GM03348 (cell line): ENCODE measurements around the gene MX1.

Experiments
- DNase-seq: peaks from one replicate; pipeline ENCODE4 v3.0.0; 2012; ENCODE audit warnings: low spot score

The MX1 gene

GRCh38 chr21:41432562-41433460, 6.8 kb downstream of the MX1 start:
- no peak for DNase-seq

- DNase-seq: no peak
Observed at GRCh38 chr21:41433566-41433965, 7.5 kb downstream of the MX1 start.

- DNase-seq: no peak
Observed at GRCh38 chr21:41435706-41436105, 9.7 kb downstream of the MX1 start.

GRCh38 chr21:41437729-41438128, 11.7 kb downstream of the MX1 start:
- DNase-seq: no peak

DNA sequence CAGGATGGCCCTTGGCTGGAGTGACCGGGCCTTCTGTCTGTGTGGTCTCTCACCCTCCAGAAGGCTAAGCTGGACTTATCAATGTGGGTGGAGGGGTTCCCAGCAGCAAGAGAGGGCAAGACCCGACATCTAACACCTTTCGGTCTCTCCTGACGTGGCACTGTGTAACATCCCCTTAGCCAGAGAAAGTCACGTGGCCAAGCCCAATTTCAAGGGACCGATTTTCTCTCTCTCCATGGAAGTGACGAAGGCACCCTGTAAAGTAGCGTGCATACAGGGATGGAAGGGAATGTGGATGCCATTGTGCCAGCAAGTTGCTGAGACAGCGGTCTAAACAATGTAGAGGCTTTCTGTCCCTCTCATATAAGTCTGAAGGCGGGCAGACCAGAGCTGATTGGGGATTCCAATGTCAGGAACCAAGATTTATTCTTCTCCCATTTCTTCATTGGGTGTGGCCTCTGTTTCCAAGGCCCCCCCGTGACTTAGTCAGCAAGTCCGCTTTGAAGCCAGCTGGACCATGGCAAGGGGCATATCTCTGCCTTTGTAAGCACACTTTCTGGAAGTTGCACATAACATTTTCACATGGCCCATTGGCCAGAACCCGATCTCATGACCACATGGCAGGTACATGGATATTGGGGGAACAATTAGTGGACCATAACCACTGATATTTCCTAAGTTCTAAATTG, 12.5 kb downstream of the MX1 start:
- no peak for DNase-seq

GRCh38 chr21:41439248-41439647, 13.2 kb downstream of the MX1 start:
- DNase-seq: no peak

DNA sequence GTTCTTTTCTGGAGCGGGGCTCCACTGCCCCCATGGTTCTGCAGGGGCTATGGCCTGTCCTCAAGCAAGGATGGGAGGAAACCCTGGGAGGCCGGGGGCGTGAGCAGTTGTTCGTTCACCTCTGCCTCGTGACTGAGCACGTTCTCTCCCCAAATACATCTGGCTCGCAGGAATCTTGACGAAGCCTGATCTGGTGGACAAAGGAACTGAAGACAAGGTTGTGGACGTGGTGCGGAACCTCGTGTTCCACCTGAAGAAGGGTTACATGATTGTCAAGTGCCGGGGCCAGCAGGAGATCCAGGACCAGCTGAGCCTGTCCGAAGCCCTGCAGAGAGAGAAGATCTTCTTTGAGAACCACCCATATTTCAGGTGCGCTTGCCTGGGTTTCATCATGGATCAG, 15.5 kb downstream of the MX1 start:
- DNase-seq: no peak

DNA sequence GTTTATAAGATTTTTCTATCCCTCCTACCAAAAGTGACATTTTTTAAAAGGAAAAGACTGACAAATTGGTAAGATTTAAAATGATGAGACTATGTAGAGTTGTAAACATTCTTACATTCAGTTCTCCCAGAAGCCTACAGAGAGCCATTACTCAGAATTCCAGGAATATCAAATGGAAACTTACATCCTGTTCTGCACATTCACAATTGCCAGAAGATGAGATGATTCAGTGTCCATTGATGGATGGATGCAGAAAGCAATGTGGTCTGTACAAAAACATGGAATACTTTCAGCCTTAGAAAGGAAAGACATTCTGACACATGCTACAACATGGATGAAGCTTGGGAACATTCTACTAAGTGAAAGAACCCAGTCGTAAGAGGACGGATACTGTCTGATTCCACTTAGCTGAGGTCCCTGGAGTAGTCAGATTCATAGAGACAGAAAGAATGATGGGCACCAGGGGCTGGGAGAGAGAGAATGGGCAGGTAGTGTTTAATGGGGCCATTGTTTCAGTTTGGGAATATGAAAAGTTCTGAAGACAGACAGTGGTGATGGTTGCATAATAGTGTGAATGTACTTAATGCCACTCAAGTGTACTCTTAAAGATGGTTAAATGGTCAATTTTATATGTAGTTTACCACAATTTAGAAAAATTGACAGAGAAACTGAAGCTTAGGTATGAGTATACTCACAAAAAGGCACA, 16.6 kb downstream of the MX1 start:
- DNase-seq: no peak

GRCh38 chr21:41443562-41443961, 17.5 kb downstream of the MX1 start:
- DNase-seq: no peak

DNA sequence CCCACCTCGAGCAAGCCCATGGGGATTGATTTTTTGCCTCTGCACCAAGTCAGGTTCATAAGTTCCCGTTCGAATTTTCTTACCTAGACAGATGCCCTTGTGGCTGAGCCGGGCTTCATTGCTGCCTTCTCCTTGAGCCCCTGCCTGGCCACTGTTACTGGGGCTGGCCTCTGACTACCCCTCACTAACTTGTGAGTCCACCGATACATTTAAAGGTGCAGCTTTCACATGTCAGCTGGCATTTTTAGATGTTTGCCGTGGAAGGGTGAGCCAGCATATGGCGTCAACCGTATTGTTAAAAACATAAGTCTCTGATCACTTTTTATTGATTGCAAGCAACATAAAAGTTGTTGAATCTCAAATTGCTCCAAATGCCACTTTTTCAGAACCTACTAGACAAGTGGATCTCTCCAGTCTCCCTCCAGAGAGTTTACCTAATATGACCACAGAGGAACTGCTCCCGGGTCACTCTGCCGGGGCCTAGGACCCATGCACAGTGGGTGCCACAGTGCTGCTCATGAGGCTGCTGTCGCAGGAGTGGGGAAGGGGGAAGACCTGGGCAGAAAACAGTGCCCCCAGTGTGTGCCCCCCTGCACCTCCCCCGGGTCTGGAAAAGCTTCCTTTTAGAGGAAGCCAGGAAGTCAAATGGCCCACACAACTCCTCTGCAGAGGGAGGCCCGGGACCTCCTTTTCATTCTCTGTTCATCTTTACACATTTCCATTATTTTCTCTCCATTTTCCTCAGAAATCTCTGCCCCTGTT, 18.8 kb downstream of the MX1 start:
- DNase-seq: no peak

DNA sequence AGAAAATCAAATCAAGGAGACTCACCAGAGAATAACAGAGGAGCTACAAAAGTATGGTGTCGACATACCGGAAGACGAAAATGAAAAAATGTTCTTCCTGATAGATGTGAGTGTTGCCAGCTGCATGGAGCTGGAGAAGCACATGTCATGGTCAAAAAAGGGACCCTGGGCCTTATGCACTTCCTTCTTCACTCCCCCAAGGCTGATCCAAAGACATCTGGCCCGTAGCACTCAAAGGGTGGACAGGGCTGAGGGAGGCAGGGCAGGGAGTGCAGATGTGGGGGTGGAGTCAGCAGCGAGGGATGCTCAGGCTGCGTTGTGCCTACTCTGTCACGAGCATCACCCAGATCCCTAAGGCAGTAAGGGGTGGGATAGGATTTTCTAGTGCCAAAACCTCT, 19.4 kb downstream of the MX1 start:
- DNase-seq: no peak

DNA sequence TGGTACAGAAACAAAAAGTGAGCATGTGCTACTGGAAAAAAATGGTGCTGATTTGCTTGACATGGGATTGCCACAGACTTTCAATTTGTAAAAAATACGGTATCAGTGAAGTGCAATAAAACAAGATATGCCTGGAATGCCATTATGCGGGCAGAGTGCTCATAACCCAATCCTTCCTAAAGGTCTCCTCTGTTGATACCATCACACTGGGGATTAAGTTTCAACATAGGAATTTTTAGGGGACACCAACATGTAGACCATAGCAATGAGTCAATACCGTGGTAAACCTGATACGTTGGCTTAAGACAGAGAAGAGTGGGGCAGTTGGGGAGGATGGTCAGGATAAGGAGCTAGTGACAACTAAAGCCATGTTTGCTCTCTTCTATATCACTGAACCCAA, 20.5 kb downstream of the MX1 start:
- no peak for DNase-seq

DNA sequence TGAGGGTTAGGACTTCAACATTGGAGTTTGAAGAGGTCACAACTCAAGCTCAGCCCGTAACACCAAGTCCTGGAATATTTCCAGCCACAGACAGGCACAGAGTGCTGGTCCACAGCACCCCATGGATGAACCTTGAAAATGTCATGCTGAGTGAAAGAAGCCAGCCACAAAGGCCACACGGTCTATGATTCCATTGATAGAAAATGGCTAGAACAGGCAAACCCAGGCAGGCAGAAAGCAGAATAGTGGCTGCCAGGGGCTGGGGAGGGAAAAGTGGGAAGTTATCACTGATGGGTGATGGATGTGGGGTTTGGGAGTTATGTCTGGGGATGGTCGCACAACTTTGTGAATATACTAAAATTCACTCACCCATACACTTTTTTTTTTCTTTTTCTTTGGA, 21.3 kb downstream of the MX1 start:
- no peak for DNase-seq

DNA sequence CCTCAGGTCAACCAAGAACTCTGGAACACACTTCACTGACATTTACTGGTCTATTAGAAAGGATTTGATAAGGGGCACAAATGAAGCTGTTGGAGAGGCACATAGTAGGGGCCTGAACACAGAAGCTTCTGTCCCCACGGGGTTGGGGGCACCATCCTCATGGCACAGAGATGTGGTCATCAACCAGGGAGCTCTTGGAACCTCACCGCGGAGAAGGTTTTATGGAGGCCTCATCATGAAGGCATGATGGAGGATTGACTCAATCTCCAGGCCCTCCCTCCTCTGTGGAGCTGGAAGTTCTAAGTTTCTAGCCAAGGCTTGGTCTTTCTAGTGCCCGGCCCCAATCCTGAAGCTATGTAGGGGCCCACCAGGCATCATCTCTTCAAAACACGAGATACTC, 23.6 kb downstream of the MX1 start:
- DNase-seq: no peak

- DNase-seq: no peak
Observed at GRCh38 chr21:41451753-41452676, 26.0 kb downstream of the MX1 start.

DNA sequence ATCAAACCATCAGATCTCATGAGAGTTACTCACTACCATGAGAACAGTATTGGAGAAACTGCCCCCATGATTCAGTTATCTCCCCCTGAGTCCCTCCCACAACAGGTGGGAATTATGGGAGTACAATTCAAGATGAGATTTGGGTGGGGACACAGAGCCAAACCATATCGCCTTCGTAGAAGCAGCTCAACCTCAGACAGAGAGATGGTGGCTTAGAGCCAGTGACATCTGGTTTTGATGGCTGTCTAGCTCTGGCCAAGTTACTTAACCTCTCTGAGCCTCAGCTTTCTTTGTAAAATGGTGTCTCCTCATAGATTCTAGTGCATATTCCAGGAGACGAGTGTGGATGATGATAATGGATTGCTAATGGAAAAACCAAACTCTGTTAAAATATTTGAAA, 27.2 kb downstream of the MX1 start:
- no peak for DNase-seq

GRCh38 chr21:41453761-41454160, 27.7 kb downstream of the MX1 start:
- DNase-seq: no peak

GRCh38 chr21:41458121-41458520, 32.1 kb downstream of the MX1 start:
- DNase-seq: peak; percentile 47

- no peak for DNase-seq
Observed at GRCh38 chr21:41458559-41458958, 32.5 kb downstream of the MX1 start.

DNA sequence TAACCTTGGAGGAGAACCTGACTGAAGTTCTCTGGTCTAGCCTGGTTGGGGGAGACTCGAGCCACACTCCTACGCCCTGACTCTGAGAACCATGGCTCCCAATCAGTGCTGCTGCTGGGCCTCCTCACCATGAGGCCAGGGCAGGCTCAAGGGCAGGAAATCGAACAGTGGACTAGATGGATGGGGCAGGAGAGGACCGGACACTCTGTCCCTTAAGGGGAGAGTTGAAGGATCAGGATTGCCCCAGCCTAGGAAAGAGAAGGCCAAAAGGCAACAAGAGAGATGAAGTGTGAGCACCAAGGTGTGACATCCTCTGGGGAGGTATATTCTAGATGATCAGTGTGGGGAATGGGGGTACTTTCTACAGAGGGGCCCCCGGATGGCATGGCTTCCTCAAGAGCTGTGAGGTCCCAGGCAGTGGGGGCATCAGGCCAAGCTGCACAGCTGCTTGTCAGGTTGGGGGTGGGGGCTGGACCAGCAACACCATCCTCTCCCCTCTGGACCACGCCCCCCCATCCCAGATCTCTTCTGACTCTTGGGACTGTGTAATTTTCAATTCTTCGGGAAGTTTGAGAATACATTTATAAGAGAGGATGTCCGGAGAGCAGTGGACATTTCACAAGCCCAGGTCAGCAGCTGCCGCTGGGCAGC, 34.0 kb downstream of the MX1 start:
- no peak for DNase-seq
